Astrocyte of the spinal cord (primary cell): ENCODE measurements around the gene ATP2B3.
A peak's percentile ranks its signal among the peaks of the same experiment; 100 is the strongest.

Source experiments
- DNase-seq: peaks from one replicate; pipeline ENCODE4 v3.0.0; 2011; ENCODE audit warnings: low read depth, low spot score
- H3K4me3 ChIP-seq: 2 replicates; pipeline ENCODE4 v1.5.1; 2011; ENCODE audit warnings: low read depth, mild to moderate bottlenecking, low read length, moderate library complexity
- CTCF ChIP-seq: IDR thresholded peaks from 2 replicates; pipeline ENCODE4 v1.5.1; 2012; ENCODE audit warnings: low read depth, mild to moderate bottlenecking, low read length, inconsistent platforms
- in situ Hi-C: cut with HindIII; loops from 2 replicates; pipeline ENCODE4 v1.10.0; 2017; ENCODE audit warnings: low sequenced_read_pairs

The ATP2B3 gene

GRCh38 chrX:153537080-153537479, 19.6 kb downstream of the ATP2B3 start:
- no peak for DNase-seq
- no peak for TF ChIP-seq CTCF
- in situ Hi-C loops = no loop called here
- no peak overlapping the region for H3K4me3 ChIP-seq

- H3K4me3 ChIP-seq = no peak overlapping the region
- TF ChIP-seq CTCF = no peak
- no peak for DNase-seq
- in situ Hi-C loops = no loop called here
These were observed 20.3 kb downstream of the ATP2B3 start for GRCh38 chrX:153537526-153538295.

GRCh38 chrX:153538424-153538823, 21.0 kb downstream of the ATP2B3 start:
- no peak for TF ChIP-seq CTCF
- H3K4me3 ChIP-seq = no peak overlapping the region
- in situ Hi-C loops = no loop called here
- DNase-seq = no peak

GRCh38 chrX:153539171-153539978, 21.9 kb downstream of the ATP2B3 start:
- H3K4me3 ChIP-seq = no peak overlapping the region
- DNase-seq = peak; percentile 27
- in situ Hi-C loops = no loop called here
- peak; percentile 91 for TF ChIP-seq CTCF

GRCh38 chrX:153539979-153540358, 22.5 kb downstream of the ATP2B3 start:
- no peak for TF ChIP-seq CTCF
- no peak overlapping the region for H3K4me3 ChIP-seq
- in situ Hi-C loops = no loop called here
- DNase-seq = no peak

- DNase-seq = no peak
- in situ Hi-C loops = no loop called here
- TF ChIP-seq CTCF = no peak
- H3K4me3 ChIP-seq = no peak overlapping the region
These were observed 27.3 kb downstream of the ATP2B3 start for GRCh38 chrX:153544727-153545126.
